Epithelial cell of esophagus (primary cell): ENCODE data around the gene CAPN14.

ENCODE experiments used
- DNase-seq: peaks from one replicate; pipeline ENCODE4 v3.0.0; 2010; ENCODE audit warnings: low read depth
- H3K4me3 ChIP-seq: 2 replicates; pipeline ENCODE4 v1.5.1; 2011; ENCODE audit warnings: mild to moderate bottlenecking, low read length, control low read depth
- CTCF ChIP-seq: IDR thresholded peaks from 2 replicates; pipeline ENCODE4 v1.5.1; 2011; ENCODE audit warnings: low read depth, mild to moderate bottlenecking, low read length, control low read depth, inconsistent platforms; ENCODE audit not compliant: insufficient read depth; ENCODE audit errors: missing control alignments

CAPN14 gene

DNA sequence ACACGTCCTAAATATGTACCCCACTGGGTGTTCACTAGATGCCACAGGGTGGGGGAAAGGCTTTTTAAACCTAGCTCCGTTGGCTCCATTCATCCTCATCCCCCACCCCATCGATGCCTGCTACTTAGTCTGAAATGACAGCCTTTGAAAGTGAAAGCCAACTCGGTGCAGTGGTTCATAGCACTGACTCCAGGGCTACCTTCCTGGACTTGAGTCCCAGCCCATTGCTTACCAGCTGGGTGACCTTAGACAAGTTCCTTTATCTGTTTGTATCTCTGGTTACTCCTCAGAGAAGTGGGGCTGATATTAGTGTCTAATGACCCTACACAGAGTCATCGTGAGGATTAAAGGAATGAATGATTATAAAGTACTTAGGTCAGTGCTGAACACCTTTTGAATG, 41.0 kb upstream of the CAPN14 start:
- no peak for DNase-seq
- H3K4me3 ChIP-seq: no peak overlapping the region
- no peak for TF ChIP-seq CTCF

GRCh38 chr2:31256611-31257382, 39.5 kb upstream of the CAPN14 start:
- DNase-seq: no peak
- no peak for TF ChIP-seq CTCF
- no peak overlapping the region for H3K4me3 ChIP-seq

DNA sequence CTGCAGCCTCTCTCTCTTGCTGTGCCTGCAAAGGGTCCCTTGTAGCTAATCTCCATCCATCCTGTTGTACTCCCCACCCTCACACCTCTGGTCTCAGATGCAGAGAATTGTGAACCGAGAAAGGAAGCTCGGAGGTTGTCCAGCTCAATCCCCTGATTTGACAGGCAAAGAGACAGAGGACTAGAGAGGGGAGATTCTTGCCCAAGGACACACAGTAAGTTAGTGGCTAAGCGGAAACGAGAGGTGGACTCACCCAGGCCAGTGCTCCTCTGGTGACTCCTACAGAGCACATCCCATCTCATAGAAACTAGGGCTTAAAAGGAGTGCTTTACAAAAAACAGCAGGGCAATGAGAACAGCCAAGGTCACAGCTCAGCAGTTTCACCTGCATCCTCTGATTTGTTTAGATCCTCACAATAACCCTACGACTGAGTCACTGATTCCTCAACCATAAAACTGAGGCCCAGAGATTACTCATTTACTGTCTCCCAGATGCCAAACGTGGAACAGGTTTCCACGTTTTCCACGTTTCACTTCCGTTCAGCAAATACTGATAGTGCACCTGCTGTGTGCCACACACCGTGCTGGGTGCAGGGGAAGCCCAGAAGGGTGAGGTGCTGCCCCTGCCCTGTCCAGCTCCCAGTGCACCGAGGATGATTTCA, 38.7 kb upstream of the CAPN14 start:
- H3K4me3 ChIP-seq: no peak overlapping the region
- DNase-seq: peak; percentile 68

GRCh38 chr2:31254237-31255203, 37.2 kb upstream of the CAPN14 start:
- no peak for TF ChIP-seq CTCF
- no peak overlapping the region for H3K4me3 ChIP-seq
- DNase-seq: peak; percentile 56

More for the DNA sequence above, 38.7 kb upstream of the CAPN14 start:
- no peak for TF ChIP-seq CTCF

GRCh38 chr2:31253356-31254131, 36.2 kb upstream of the CAPN14 start:
- peak; percentile 7 for TF ChIP-seq CTCF
- DNase-seq: peak; percentile 80
- no peak overlapping the region for H3K4me3 ChIP-seq

GRCh38 chr2:31251851-31252250, 34.5 kb upstream of the CAPN14 start:
- TF ChIP-seq CTCF: no peak
- no peak overlapping the region for H3K4me3 ChIP-seq
- no peak for DNase-seq
